ENCODE results near the gene PARL. TPM values are rescaled to one million over a fixed set of nuclear protein-coding genes. Genes with fewer than 3 reads are reported as not detected.
A peak's percentile ranks its signal among the peaks of the same experiment; 100 is the strongest.

The PARL gene
- total RNA-seq, 2 donors from 2014 or later, result 51.7 to 81.1 TPM

DNA sequence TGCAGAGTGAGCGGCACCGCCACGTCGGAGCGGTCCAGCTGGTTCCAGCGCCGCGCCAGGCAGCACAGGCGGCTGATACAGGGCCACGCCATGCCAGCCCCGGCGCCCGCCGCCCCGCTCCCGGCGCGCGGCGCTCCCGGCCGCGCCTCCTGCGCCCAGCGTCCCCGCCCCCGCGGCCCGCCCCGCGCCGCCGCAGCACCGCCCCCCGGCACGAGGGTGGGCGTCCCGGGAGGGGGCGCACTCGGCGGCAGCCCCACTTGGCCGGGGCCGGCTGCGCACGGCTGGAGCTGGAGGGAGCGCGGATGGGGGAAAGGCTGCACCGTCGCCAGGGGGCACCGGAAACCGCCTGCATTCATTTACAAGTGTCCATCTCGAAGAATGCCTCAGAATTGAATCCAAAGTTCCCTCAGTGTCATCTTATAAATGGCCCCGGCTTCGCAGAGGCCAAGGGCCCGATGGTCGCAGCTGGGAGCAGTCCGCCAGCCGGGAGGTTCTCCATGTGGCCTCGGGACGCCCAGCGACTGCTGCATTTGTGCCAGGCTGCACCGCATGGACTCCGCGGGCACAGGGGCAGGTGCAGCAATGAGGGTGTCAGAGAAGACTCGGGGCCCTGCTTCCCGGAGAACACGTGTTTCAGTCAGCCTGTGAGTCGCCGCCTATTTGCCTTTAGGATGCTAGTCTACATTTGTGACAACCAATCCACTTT, 59.1 kb downstream of the PARL start, which contains the start of gene MAP6D1:
Gene MAP6D1 (minus strand): TSS at position 122 of the 706 bp plus-strand sequence. CDS start 30 bp downstream, at position 92.
- peak; percentile 67 to 85 for ATAC-seq
- no peak for DNase-seq
- intact Hi-C loops (cut with DNase I), result no loop called here

- DNase-seq (no peak), ATAC-seq (peak; percentile 48 to 52)
- intact Hi-C loops (cut with DNase I), result no loop called here
These were observed 59.8 kb downstream of the PARL start for GRCh38 chr3:183824761-183825455.

GRCh38 chr3:183823963-183824362, 60.7 kb downstream of the PARL start:
- ATAC-seq, result no peak
- no peak for DNase-seq
- intact Hi-C loops (cut with DNase I), result no loop called here

DNA sequence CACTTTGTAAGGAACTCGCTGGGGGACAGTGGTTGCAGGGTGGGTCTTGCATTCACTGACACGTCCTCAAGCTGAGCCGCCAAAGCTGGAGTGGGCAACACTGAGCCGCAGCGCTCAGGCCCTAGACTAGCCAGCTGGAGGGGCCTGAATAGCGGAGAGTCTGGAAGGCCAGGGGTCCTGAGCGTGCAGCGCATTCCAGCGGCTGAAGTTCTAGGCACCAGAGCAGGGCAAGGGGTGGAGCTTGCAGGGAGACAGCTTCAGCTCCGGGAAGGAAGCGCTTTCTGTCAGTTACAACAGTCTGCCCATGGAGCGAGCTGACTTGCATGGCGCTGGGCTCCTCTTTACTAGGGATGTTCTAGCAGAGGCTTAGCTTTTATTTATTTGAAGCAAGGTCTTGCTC, 62.0 kb downstream of the PARL start:
- intact Hi-C loops (cut with DNase I), result no loop called here
- ATAC-seq (no peak), DNase-seq (no peak)

DNA sequence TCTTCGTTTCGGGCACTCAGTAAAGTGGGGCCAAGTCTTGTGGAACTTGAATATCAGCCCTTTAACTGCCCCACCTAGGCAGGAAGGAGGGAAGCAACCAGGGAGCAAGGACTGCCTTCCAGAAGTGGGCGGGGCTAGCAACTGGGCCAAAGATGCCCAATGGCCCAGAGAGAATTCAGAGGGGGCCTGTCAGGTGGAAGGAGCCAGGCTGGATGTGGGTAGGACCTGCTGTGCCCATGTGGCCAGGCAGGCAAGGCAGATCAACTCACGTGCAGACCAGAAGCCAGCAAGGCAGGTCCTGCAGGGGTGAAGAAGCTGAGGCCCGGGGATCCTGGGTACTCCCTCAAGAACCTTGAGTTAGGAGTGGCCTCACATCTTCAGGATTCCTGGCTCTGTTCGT, 64.8 kb downstream of the PARL start:
- ATAC-seq, result no peak
- no peak for DNase-seq
- intact Hi-C loops (cut with DNase I), result no loop called here

DNA sequence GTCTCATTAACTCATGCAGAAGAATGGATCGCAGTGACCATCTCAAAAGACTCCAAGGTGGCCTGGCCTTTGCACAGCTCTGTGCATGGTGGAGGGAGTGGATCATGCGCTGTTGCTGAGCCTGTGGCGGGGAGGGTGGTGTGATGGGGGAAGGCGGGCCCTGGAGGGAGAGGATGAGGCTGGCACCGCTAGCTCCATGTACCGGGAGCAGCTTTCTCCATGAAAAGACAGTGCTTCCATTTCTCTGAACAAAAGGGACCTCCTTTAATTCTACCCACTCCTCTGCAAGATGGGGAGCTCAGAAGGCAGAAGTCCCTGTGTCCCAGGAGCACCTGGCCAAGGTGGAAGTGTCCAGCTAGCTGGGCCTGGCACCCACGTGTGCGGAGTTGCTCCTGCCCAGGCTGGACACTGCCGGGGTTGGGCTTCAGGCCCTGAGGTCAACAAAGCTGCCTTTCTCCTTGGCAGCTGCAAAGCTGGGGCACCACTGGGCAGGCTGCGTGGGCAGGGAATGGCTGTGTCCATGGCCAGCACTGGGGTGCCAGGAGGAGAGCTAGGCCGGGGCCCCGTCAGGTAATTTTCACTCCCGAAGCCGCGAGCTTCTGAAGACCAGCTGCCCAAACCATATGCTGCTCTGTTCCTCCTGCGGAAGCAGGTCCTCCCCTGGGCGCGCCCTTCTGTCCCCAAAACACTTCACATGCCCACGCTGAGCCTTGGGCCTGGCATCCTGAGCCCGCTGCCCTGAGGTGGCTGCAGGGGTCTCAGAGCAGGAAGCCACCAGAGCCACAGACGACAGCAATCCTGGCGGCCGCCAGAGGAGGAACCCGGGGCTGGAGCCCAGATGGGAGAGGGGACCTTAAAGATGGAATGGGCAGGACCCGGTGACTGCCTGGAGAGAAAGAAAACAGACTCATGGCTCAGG, 65.7 kb downstream of the PARL start:
- ATAC-seq (no peak), DNase-seq (no peak)
- intact Hi-C loops (cut with DNase I), result no loop called here

DNA sequence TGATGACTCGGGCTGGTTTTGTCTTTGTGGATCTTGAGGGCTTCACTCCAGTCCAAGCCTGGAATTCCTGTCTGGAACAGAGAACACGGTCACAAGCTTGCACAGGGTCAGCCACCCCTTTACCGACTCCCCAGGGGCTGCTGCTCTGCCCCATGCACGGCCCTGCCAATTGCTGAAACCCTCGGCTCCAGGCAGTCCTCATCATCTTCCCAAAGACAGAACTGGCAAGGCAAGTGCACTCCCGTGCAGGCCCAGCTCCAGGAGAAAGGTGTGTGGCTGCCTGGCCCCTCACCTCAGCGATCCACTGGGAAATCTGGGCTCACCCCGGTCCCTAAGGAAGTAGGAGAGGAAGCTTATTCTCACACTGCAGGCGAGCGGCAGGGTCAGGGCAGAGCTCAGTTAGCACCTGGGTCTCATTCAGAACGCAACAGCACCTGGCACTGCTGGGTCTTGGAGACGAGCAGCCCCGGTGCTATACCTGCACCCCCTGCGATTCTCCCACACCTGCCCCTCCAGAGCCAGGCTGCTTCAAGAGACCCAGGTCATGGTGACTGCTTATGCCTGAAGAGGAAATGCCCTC, 66.5 kb downstream of the PARL start:
- ATAC-seq, result no peak
- intact Hi-C loops (cut with DNase I), result no loop called here
- no peak for DNase-seq

DNA sequence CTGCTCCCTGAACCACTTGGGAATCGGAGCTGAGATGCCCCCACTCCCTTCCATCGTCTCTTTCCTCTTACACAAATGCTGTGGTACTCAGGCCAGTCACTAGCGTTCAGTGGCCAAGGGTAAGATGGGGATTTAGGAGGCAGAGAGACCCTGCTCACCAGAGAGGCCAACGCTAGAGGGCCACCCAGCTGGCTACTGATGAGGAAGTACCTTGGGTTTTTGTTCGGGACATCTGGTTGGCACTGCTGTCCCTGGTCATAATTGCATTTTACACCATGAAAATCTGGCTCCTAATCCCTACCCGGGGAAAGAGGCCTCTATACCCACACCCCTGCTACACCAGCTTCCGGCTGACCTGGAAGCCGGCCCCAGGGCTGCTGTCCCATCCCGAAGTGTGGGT, 67.0 kb downstream of the PARL start:
- DNase-seq (no peak), ATAC-seq (no peak)
- intact Hi-C loops (cut with DNase I), result no loop called here

DNA sequence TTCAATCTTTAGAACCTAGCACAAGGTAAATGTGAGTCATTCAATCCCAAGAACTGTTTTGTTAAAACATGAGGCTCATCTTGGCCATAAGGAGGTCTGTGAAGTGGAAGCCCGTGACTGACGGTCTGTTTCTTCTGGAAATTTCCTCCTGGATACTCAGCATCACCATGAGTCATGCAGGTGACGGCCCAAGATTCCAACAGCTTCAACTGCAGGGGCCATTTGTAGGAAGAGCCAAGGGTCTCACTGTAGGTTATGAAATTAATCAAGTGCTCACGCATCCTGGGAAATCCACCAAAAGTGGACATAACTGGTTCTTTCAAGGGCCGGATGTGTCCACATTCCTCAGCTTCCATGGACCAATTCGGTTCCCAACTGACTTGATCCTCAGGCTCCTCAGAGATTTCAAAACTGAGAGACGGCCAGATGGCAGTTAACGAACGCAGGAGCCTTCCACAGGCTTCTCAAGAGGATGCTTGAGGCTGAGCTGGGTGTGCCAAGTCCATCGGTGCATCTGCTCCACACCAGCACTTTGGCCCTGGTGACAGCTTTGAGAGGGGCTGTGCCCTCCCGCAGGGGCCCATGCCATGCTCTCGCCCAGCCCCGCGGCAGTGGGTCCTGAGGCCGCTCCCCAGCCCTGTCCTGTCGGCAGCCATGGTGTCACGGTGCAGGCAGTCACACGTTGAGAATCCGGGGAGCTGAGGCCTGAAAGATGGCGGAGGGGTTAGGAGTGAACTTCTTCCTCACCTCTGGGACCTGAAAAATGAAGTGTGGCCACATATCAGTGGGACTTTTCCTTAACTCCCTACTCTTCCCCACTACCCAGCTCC, 67.8 kb downstream of the PARL start:
- intact Hi-C loops (cut with DNase I), result no loop called here
- ATAC-seq (no peak), DNase-seq (no peak)

- ATAC-seq (no peak), DNase-seq (no peak)
- intact Hi-C loops (cut with DNase I), result no loop called here
These were observed 68.7 kb downstream of the PARL start for GRCh38 chr3:183815951-183816475.

GRCh38 chr3:183815563-183815940, 69.1 kb downstream of the PARL start:
- DNase-seq (no peak), ATAC-seq (no peak)
- intact Hi-C loops (cut with DNase I), result no loop called here

DNA sequence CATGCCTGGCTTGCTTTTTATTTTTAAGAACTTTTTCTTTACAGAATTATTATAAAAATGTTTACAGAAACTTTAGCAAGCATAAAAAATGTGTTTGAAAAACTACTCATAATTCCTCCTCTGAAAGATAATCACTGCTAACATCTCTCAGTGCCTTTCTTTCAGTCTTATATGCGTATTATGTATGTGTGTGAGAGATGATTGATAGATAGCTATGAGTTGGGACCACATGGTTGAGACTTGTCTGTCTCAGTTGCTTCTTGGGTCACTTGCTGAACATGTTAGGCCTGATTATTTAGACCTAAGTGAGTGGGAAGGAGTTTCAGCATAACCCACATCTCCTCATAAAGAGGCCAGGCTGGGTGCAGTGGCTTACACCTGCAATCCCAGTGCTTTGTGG, 70.4 kb downstream of the PARL start:
- no peak for ATAC-seq
- intact Hi-C loops (cut with DNase I), result no loop called here

GRCh38 chr3:183812761-183813445, 71.8 kb downstream of the PARL start:
- no peak for DNase-seq
- no peak for ATAC-seq

More for the DNA sequence above, 70.4 kb downstream of the PARL start:
- DNase-seq, result no peak

DNA sequence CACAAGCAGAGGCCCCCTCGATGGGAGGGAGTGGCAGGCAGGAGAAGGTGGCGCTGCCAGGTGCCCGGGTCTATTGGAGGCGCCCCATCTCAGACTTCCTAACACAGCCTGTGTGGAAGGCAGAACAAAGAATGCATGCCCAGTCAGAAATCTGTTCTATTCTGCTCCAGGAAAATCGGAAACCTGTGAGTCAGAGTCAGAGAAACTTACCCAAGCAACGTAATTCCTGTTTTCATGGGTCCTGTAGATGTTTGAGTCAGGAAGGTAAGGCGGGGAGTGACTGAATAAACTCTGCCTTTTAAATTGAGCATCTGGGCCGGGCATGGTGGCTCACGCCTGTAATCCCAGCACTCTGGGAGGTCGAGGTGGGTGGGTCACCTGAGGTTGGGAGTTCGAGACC, 73.0 kb downstream of the PARL start:
- DNase-seq (no peak), ATAC-seq (no peak)
- intact Hi-C loops (cut with DNase I), result no loop called here

More at GRCh38 chr3:183812761-183813445, 71.8 kb downstream of the PARL start:
- intact Hi-C loops (cut with DNase I), result no loop called here

- intact Hi-C loops (cut with DNase I), result no loop called here
- DNase-seq (no peak), ATAC-seq (no peak)
These were observed 73.8 kb downstream of the PARL start for GRCh38 chr3:183810643-183811594.

GRCh38 chr3:183809270-183809669, 75.4 kb downstream of the PARL start:
- ATAC-seq (no peak), DNase-seq (no peak)
- intact Hi-C loops (cut with DNase I), result no loop called here

- no peak for DNase-seq
- intact Hi-C loops (cut with DNase I), result no loop called here
- ATAC-seq, result no peak
These were observed 76.3 kb downstream of the PARL start for GRCh38 chr3:183808355-183808754.

Data from left cardiac atrium (tissue), 4 donors.